C1 segment of cervical spinal cord (tissue), 14 donors: ENCODE measurements around the gene CLDN17.

Experiments used
- DNase-seq, 14 donors: peaks; one replicate each; lab custom pipeline; 2025; lab: John Stamatoyannopoulos, UW

Gene CLDN17

DNA sequence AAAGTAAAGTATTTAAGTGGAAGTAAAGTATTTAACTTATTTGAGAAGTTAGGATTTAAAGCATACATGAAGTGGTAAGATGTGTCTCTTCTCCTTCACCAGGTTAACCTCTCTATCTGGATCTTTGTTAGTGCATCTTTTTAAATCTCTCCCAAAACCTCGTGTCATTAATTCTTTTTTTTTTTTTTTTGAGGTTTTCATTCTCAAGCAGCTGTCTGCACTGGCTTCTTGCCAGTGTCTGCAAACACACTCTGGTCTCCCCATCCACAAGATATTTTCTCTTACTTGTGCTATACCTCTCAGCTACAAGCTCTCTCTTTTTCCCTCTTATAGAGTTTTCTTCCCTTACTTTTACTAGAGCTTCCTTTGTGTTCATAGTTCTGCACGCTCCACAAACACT, 49.0 kb downstream of the CLDN17 start:
- DNase-seq = no peak

DNA sequence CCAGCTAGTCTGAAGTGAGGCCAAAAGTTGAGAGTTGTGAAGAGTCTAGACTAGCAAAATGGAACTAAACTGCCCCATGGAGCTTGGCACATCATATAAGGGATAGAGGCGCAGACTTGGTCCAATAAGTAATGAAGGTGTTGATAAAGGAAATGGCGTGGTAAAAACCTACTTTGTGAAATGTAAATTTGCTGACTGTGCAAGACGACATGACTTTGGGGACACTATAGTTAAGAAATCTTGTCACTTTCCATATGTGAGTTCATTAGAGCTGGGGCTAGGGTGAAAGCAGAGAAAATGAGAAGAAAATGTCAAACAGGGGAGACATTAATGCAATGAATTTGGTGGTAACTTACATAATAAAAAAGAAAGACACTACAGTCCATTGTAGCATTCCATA, 50.1 kb downstream of the CLDN17 start:
- no peak for DNase-seq
